Kidney tubule cell (primary cell): ENCODE results near the gene ST8SIA3.

Experiments
- DNase-seq: peaks from one replicate; pipeline ENCODE4 v3.0.0-alpha.2; 2018; ENCODE audit warnings: low spot score

ST8SIA3 gene

DNA sequence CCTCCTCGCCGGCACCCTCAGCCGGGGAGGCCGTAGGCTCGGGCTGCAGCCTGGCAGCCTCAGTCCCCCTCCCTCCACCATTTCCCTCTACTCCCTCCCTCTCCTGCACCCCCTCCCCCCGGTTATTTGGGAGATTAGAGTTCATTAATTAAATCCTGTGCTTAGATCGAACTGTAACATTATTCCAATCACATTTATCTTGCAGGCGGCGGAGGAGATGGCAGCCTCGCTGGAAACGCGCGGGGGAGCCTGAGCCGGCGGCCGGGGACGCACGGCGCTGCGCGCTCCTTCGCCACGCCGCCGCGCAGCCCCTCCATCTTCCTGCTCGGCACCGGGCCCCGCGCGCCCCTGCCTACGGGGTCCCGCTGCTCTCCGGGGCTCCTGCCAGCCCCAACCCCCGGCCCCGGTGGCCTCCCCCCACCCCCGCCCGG is at the start of gene ST8SIA3:
Gene ST8SIA3, plus strand, starts transcription at position 287 of the 431 bp plus-strand sequence. CDS start 290 bp downstream, outside the sequence.
- DNase-seq = no peak

- no peak for DNase-seq
Measured at GRCh38 chr18:57311472-57311871, 40.9 kb upstream of the ST8SIA3 start.

DNA sequence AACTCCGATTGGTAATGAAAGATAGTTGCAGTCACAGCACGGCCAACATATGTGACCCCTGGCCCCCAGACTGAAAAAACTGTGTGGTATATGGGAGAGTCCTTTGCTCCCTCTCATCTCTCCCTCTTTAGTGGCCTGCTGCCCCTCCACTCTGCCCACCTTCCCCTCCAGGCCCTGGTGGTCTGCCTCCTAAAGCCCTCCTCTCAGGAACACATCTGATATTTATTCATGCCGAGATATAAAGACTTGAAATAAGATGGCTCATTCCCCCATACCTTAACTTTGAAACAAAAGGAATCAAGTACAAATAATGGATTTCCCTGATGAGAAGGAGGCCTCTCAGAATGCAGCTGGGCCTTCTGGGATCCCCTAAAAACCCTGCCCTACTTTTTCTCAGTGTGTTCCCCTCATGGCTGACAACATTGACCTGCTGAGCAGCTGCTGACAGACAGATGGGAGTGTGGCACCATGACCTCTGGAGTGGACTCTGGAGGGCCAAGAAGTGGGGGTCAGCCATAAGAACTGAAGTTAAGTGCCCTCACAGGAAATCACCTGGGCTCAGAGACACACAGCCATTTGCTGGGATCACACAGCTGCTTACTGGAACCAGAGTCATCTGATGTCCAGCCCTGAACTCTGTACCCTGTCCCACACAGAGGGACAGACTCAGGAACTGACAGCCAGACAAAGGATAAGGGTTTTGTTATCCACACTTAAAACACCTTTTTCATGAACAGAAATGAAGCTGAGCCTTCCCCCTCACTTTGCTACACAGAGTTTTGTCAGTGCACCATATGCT is 39.8 kb upstream of the ST8SIA3 start:
- no peak for DNase-seq

GRCh38 chr18:57320603-57321002 is 31.8 kb upstream of the ST8SIA3 start:
- DNase-seq = no peak

DNA sequence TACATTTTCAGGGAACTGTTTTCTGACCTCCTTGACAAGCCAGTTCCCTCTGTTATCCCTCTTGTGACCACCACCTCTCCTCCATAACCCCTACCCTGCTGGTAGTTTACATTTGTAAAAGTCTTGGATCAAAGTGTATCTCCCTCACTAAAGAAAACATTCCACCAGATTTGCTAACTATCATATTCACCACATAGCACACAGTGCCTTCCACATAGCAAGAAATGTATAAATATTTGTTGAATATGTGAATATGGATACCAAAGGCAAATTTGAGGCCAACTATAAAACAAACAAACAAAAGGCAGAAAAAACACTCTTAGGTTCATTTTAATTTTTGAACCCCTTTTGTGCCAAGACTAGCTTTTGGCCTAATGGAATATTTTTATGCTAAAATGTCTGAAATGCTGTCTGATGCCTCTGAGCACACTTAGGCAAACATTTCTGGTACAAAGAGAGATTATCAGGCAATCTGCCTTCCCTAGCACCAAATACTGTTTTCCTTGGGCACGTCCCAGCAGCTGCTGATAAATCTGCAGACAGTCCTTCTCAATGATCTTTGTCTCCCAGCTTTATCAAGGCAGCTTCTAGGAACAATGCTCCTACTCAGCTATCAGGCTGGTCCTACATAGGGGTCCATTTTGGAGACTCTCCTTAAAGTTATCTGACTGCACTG is 26.7 kb upstream of the ST8SIA3 start:
- DNase-seq = no peak

DNA sequence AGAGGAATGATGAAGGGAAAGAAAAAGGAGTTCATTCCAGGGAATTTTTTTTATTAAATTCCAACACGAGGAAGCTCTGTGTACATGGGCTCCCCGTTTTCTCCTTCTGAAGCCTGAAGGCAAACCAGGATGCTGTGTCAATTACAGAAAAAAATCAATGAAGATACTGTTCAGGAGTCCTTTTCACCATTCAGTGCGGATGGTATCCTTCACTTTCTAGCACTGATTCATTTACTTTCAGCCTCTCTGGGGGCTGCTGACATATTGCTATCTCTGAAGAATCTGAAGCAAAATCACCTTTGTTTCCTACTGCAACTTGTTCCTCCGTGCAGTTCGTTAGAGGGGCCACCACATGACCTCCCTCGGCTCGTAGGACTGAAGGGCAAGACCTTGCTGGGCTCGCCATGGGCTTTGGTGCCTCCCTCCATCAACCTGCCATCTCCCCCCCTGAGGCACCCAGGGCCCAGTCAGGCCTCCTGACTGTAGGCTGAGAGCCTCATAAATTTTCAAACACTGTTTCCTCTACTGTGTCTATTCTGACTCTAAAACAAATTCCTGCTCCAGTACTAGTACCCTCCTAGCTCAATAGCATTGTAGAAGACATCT is 25.5 kb upstream of the ST8SIA3 start:
- no peak for DNase-seq

DNA sequence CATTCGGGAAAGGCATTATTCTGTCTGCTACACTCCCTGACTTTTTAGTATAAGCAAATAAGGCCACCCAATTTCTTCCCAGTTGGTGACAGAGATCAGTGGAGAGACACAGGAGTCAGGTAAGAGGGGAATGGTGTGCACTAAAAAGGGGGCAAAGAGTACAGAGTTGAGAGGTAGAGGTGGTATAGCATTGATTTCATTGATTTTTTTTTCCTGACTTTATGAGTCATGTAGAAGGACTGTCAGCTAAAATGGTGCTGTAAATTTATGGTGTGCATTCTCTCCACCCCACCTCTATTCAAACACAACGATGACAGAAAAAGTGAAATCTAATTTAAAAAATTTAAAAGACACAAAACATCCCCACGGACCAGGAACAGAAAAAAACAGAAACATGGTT is 23.7 kb upstream of the ST8SIA3 start:
- DNase-seq = no peak

- DNase-seq = peak; percentile 34
Measured at GRCh38 chr18:57329856-57330255, 22.5 kb upstream of the ST8SIA3 start.

- peak; percentile 49 for DNase-seq
Measured at GRCh38 chr18:57331718-57332117, 20.6 kb upstream of the ST8SIA3 start.

DNA sequence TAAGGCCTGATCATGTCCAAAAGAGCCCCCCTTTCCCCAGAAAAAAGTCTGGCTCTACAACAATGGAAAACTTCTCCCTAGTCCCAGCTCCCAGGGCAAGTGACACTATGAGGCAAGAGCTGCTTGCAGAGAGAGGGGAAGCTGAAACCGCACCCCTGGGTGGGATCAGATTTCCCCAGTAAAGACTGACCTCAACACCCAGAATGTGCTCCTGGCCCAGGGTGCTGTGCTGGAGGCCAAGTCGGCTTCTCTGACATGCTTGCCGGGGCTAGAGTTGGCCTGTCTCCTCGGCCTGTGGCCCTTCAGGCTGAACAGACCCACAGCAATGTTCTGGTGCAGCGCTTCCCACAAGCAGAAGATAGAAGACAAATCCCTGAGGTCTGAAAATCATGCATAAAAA is 18.4 kb upstream of the ST8SIA3 start:
- DNase-seq = no peak

DNA sequence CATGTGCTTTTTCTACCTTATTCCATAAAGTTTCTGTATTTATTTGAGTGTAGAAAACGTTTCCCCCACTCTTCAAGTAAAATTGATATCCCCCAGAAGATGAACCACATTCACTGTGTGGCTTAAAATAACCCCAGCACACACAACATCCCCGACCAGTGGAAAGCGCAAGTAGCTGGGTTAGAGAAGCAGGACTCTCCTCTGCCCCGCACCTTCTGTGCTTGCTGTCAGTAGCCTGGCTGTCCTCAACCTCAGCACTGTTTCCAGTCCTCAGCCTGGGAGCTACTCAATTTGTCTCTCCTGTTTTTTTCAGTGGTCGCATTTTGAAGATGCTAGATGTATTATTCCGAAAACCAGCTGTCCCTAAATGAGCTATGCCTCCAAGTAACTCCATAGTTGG is 18.0 kb upstream of the ST8SIA3 start:
- no peak for DNase-seq

- no peak for DNase-seq
Measured at GRCh38 chr18:57336343-57336742, 16.0 kb upstream of the ST8SIA3 start.

- DNase-seq = peak; percentile 76
Measured at GRCh38 chr18:57337890-57338289, 14.5 kb upstream of the ST8SIA3 start.

- DNase-seq = no peak
Measured at GRCh38 chr18:57343833-57344232, 8.5 kb upstream of the ST8SIA3 start.

DNA sequence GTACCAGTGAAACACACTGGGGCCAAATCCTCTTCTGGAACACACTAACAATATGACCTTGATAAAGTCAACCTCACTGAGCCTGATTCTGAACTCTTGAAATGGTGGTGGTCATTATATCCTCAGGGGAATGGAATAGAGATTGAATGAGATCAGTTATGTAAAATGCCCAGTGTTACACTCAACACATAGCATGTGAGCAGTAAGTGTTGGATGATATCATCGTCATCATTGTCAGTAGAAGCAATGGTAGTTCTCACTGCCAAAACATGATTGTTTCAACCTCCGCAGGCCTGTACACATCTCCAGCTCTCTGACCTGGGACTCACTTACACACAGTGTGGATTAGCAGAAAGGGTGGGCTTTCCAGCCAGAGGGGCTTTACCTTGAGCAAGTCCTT is 5.5 kb upstream of the ST8SIA3 start:
- DNase-seq = no peak

- DNase-seq = no peak
Measured at GRCh38 chr18:57347784-57348183, 4.6 kb upstream of the ST8SIA3 start.

- DNase-seq = no peak
Measured at GRCh38 chr18:57352761-57353136, 392 bp downstream of the ST8SIA3 start.

- DNase-seq = no peak
Measured at GRCh38 chr18:57353137-57353939, 981 bp downstream of the ST8SIA3 start.

DNA sequence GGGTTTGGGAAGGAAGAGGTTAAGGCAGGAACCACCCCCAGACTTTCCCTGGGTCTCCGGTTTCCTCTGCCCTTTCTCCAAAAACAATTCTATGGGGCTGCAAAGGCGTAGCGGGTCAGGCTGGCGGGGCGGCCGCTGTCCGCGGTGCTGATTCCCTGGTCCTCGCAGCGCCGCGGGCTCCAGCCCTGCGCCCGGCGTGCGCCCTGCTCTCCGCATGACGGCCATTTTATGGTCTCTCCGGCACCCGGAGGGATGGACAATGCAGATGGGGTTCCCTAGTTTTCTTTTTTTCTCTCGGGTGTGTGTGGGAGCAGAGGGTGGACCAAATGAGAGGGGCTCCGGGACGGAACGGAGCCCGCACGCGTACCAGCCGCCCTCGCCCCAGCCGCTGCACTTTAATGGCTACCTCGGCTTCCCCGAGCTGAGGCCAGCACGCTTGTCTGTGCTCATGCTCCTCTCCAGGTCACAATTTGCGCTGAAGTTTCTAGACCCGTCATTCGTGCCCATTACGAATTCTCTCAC is 1.6 kb downstream of the ST8SIA3 start:
- DNase-seq = peak; percentile 35

GRCh38 chr18:57359433-57359832 is 7.1 kb downstream of the ST8SIA3 start:
- DNase-seq = no peak

- DNase-seq = no peak
Measured at GRCh38 chr18:57362714-57363113, 10.4 kb downstream of the ST8SIA3 start.

- no peak for DNase-seq
Measured at GRCh38 chr18:57364460-57364859, 12.1 kb downstream of the ST8SIA3 start.
